Endothelial cell of umbilical vein (primary cell): ENCODE measurements around the gene HARS2. TPM values are rescaled to one million over a fixed set of nuclear protein-coding genes. Genes with fewer than 3 reads are reported as not detected.
A peak's percentile ranks its signal among the peaks of the same experiment; 100 is the strongest.

Experiments used
- BruUV-seq: library from RNA; stranded (reverse); fragments of 400-500 nt; replicated peaks from 2 replicates; lab custom pipeline; 2021; lab: Mats Ljungman, UMichigan
- CTCF ChIA-PET: fragments of 300-600, 350-600 bp; sonication (Branson Sonifier 250); formaldehyde crosslinking; loops from one replicate; lab custom pipeline; 2021; ENCODE audit warnings: antibody characterized with exemption, inconsistent platforms; lab: Charles Lee
- POLR2A ChIA-PET: fragments of 300-600, 350-600 bp; sonication (Branson Sonifier 250); formaldehyde crosslinking; loops from one replicate; lab custom pipeline; 2021; ENCODE audit warnings: antibody characterized with exemption, inconsistent platforms; lab: Charles Lee
- DNase-seq: peaks from one replicate; pipeline ENCODE4 v3.0.0-alpha.2; 2011; ENCODE audit warnings: low read depth, low spot score
- FAIRE-seq: peaks from 2 replicates; lab custom pipeline; 2011; peaks lifted over from hg19 to GRCh38; lab: Jason Lieb, UNC
- H2AFZ ChIP-seq: 2 replicates; pipeline ENCODE4 v1.6.0; 2012; ENCODE audit warnings: low read depth, low read length, control low read depth, inconsistent platforms
- H3K27ac ChIP-seq: 2 replicates; pipeline ENCODE4 v1.5.1; 2011; ENCODE audit warnings: low read depth, mild to moderate bottlenecking, control low read depth, low read length, moderate library complexity; ENCODE audit not compliant: insufficient read depth
- H3K27me3 ChIP-seq, 2 experiments: 2 replicates each; pipeline versions ENCODE4 v1.6.0 to v1.6.1; 2011; ENCODE audit warnings: low read length in 2 of 2, mixed read lengths in 1 of 2; ENCODE audit not compliant: control insufficient read depth in 2 of 2, insufficient read depth in 2 of 2
- H3K36me3 ChIP-seq, 2 experiments: 2 replicates in 1 of 2; 3 replicates in 1 of 2; pipeline ENCODE4 v1.5.1; 2011; ENCODE audit warnings: low read length in 2 of 2, mild to moderate bottlenecking in 1 of 2, moderate library complexity in 1 of 2; ENCODE audit not compliant: control insufficient read depth in 2 of 2, insufficient read depth in 2 of 2; ENCODE audit errors: extremely low read depth in 1 of 2
- H3K4me1 ChIP-seq: 3 replicates; pipeline ENCODE4 v1.5.1; 2011; ENCODE audit warnings: mild to moderate bottlenecking, low read length; ENCODE audit not compliant: control insufficient read depth, insufficient read depth; ENCODE audit errors: extremely low read depth
- H3K4me2 ChIP-seq: 2 replicates; pipeline ENCODE4 v1.6.1; 2011; ENCODE audit warnings: low read length, control low read depth, mixed read lengths; ENCODE audit not compliant: insufficient read depth
- H3K4me3 ChIP-seq, 3 experiments: fragments of 200-600 bp in 1 of 3; sonication (generic), shearing (Covaris generic) in 1 of 3; replicated peaks in 1 of 3; 2 replicates each; pipeline ENCODE4 v1.5.1; 2011 to 2016; ENCODE audit warnings: control low read depth in 3 of 3, low read length in 3 of 3, mild to moderate bottlenecking in 2 of 3, inconsistent platforms in 1 of 3, low read depth in 1 of 3, moderate library complexity in 1 of 3; ENCODE audit not compliant: insufficient read depth in 1 of 3
- H3K79me2 ChIP-seq: 2 replicates; pipeline ENCODE4 v1.6.0; 2012; ENCODE audit warnings: low read length, inconsistent platforms; ENCODE audit not compliant: control insufficient read depth, insufficient read depth
- H3K9ac ChIP-seq: replicated peaks from 2 replicates; pipeline ENCODE3; 2011; ENCODE audit warnings: low read length, control low read depth; ENCODE audit not compliant: insufficient read depth; ENCODE audit errors: extremely low read depth
- H3K9me1 ChIP-seq: replicated peaks from 3 replicates; pipeline ENCODE4 v1.6.0; 2011; ENCODE audit warnings: mild to moderate bottlenecking, low read length; ENCODE audit not compliant: control insufficient read depth, insufficient read depth; ENCODE audit errors: extremely low read depth
- H3K9me3 ChIP-seq: replicated peaks from 2 replicates; pipeline ENCODE4 v1.5.1; 2012; ENCODE audit warnings: low read length, inconsistent platforms; ENCODE audit not compliant: control insufficient read depth, insufficient read depth
- H4K20me1 ChIP-seq: replicated peaks from 2 replicates; pipeline ENCODE3; 2011; ENCODE audit warnings: mild to moderate bottlenecking, low read length; ENCODE audit not compliant: control insufficient read depth, insufficient read depth; ENCODE audit errors: extremely low read depth
- EZH2 ChIP-seq: IDR thresholded peaks from 2 replicates; pipeline ENCODE4 v1.6.1; 2012; ENCODE audit warnings: borderline replicate concordance, low read depth, mild to moderate bottlenecking, moderate library complexity, low read length, inconsistent platforms; ENCODE audit not compliant: severe bottlenecking
- JUN ChIP-seq: IDR thresholded peaks from 2 replicates; pipeline ENCODE4 v1.6.1; 2011; ENCODE audit warnings: borderline replicate concordance, low read depth; ENCODE audit not compliant: insufficient read length, insufficient read depth
- MAX ChIP-seq: IDR thresholded peaks from 2 replicates; pipeline ENCODE4 v1.6.1; 2011; ENCODE audit not compliant: insufficient read depth, insufficient read length
- MYC ChIP-seq: IDR thresholded peaks from one replicate; pipeline ENCODE4 v1.6.1; 2011; ENCODE audit warnings: mild to moderate bottlenecking, low read depth, low read length
- dilution Hi-C: fragments of 300-500 bp; cut with MboI; formaldehyde crosslinking; loops from one replicate; pipeline ENCODE4 v1.15.0; 2019; ENCODE audit warnings: low sequenced_read_pairs; ENCODE audit not compliant: extremely low pct_ligation_motif_present
- intact Hi-C: fragments of 100-400 bp; cut with micrococcal nuclease; formaldehyde crosslinking; loops from one replicate; pipeline ENCODE4 v1.10.0; 2022
- polyA plus RNA-seq, 4 experiments: library from polyadenylated mRNA; depleted of rRNA in 3 of 4; stranded (reverse) in 3 of 4; unstranded in 1 of 4; fragments of >200 nt; gene quantifications; 2 replicates each; pipeline versions ENCODE4 v1.2.1 to v1.2.3, GENCODE V29; 2011 to 2012; ENCODE audit warnings: missing spikeins in 1 of 4
- total RNA-seq: library from RNA; stranded (reverse); gene quantifications from 2 replicates; pipeline ENCODE4 v1.2.3, GENCODE V29; 2021
- TF ChIP-seq, protein P1 (sequence below), 2 donors: IDR thresholded peaks; 1 replicate in 1 of 2; 2 replicates in 1 of 2; pipeline ENCODE4 v1.5.1; 2011; ENCODE audit warnings: low read length in 2 of 2, mild to moderate bottlenecking in 2 of 2, moderate library complexity in 2 of 2, control low read depth in 1 of 2, inconsistent platforms in 1 of 2, low read depth in 1 of 2; ENCODE audit not compliant: insufficient read depth in 1 of 2; ENCODE audit errors: extremely low read depth in 1 of 2

The HARS2 gene
- total and polyA plus RNA-seq, 2 donors (not counting 3 experiments of a cell fraction or from before 2014, with no cell fraction given) = 23.6 to 31.7 TPM

DNA sequence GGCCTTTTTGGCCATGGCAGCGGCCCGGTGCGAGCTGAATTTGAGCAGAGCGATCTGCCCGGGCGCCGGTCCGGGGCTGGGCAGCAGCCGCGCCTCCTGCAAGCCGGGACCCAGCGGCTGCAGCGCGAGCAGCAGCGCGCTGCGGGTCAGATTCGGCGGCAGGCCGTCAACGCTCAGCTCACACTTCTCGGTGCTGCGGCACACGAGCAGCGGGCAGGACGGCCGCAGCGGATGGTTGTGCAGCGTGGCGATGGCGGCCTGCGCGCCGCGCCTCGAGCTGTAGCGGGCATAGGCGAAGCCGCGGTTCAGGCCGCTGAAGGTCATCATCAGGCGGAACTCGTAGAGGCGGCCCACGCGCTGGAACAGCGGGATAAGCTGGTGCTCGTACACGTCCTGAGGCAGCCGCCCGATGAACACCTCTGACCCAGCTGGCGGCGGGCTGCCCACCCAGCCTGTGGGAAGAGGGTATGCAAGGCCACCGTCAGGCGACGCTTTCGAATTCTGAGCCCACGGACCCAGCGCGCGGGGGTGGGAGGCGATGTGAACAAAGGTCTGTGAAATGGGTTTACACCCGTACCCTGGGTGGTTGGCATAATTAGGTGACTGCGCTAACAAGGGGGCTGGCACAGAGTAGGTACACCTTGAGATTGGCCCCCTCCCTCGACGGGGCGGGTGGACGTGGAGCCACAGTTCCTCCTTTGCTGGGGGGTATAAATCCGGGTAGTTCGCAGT, 18.6 kb upstream of the HARS2 start:
- POLR2A ChIA-PET = no interaction called here
- CTCF ChIA-PET = no interaction called here
- TF ChIP-seq JUN (no peak), MAX (no peak), EZH2 (no peak)
- intact Hi-C loops = no loop called here
- dilution Hi-C loops = no loop called here
- Histone ChIP-seq H3K27me3 (no peaks in the 10 kb centered on the region), H3K9me3 (no peaks in the 10 kb centered on the region), H3K36me3 (peaks cover 14 to 37% of the 10 kb centered on the region in 2 experiments), H3K4me3 (peak overlapping the region in 1 of 3 experiments; percentile 6), H3K9ac (no peak overlapping the region), H3K4me2 (peak overlapping the region; percentile 47), H2AFZ (peak overlapping the region; percentile 57), H3K9me1 (no peaks in the 10 kb centered on the region), H3K27ac (no peak overlapping the region), H4K20me1 (no peaks in the 10 kb centered on the region), H3K4me1 (peaks cover 3% of the 10 kb centered on the region), H3K79me2 (no peaks in the 10 kb centered on the region)
- BruUV-seq = no TSS peak
- DNase-seq = peak; percentile 31
- FAIRE-seq = peak; percentile 65

GRCh38 chr5:140673187-140673976, 17.9 kb upstream of the HARS2 start, which contains the start of gene DND1:
DND1 (minus strand) TSS chr5:140673576; CDS start chr5:140673542, 34 bp downstream.
- POLR2A ChIA-PET = no interaction called here

More at GRCh38 chr5:140673187-140673976, 17.9 kb upstream of the HARS2 start, which contains the start of gene DND1:
- H3K36me3 ChIP-seq = peaks cover 16 to 37% of the 10 kb centered on the region in 2 experiments
- FAIRE-seq = no peak
- H3K4me2 ChIP-seq = peak within 1 kb of the TSS; percentile 47
- H3K4me1 ChIP-seq = peaks cover 3% of the 10 kb centered on the region
- H3K9me1 ChIP-seq = no peaks in the 10 kb centered on the region
- no peaks in the 10 kb centered on the region for H3K27me3 ChIP-seq
- BruUV-seq = no TSS peak
- intact Hi-C loops = no loop called here
- no peak for DNase-seq
- dilution Hi-C loops = no loop called here
- peak within 1 kb of the TSS in 1 of 3 experiments; percentile 6 for H3K4me3 ChIP-seq
- no peak within 1 kb of the TSS for H3K27ac ChIP-seq
- H2AFZ ChIP-seq = peak within 1 kb of the TSS; percentile 57
- CTCF ChIA-PET = no interaction called here
- H4K20me1 ChIP-seq = no peaks in the 10 kb centered on the region
- H3K9me3 ChIP-seq = no peaks in the 10 kb centered on the region
- TF ChIP-seq MYC (no peak), MAX (no peak)
- TF ChIP-seq, protein P1, sequence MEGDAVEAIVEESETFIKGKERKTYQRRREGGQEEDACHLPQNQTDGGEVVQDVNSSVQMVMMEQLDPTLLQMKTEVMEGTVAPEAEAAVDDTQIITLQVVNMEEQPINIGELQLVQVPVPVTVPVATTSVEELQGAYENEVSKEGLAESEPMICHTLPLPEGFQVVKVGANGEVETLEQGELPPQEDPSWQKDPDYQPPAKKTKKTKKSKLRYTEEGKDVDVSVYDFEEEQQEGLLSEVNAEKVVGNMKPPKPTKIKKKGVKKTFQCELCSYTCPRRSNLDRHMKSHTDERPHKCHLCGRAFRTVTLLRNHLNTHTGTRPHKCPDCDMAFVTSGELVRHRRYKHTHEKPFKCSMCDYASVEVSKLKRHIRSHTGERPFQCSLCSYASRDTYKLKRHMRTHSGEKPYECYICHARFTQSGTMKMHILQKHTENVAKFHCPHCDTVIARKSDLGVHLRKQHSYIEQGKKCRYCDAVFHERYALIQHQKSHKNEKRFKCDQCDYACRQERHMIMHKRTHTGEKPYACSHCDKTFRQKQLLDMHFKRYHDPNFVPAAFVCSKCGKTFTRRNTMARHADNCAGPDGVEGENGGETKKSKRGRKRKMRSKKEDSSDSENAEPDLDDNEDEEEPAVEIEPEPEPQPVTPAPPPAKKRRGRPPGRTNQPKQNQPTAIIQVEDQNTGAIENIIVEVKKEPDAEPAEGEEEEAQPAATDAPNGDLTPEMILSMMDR (IDR thresholded peaks at IDR 0.05; ENCODE audit: extremely low read depth in 1 of 2, insufficient read depth in 1 of 2, low read depth in 1 of 2, low read length in 2 of 2) = no peak
- H3K79me2 ChIP-seq = no peaks in the 10 kb centered on the region
- no peak within 1 kb of the TSS for H3K9ac ChIP-seq
